NCI-H1092 (cell line): ENCODE results near the gene PCDHGA1.

Experiments used
- DNase-seq: peaks from one replicate; lab custom pipeline; 2025; lab: John Stamatoyannopoulos, UW

PCDHGA1 gene

GRCh38 chr5:141441571-141442170, 111.4 kb downstream of the PCDHGA1 start:
- no peak for DNase-seq

DNA sequence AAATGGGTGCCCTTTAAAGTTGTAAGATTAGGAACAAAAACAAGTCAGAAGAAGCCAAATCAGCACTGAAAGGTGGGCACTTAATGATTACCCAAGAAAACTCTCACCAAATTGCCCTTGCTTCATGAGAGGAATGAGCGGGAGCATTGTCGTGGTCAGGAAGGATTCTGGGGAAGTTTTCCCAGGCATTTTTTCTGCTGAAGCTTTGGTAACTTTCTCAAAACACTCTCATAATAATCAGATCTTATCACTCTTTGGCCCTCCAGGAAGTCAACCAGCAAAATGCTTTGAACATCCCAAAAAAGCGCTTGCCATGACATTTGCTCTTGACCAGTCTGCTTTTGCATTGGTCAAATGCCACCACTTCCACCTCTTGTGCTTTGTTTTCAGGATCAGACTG, 135.0 kb downstream of the PCDHGA1 start:
- no peak for DNase-seq

GRCh38 chr5:141475625-141476131, 145.4 kb downstream of the PCDHGA1 start, which contains the start of gene PCDHGC3:
Gene PCDHGC3, plus strand, starts transcription at chr5:141475966. Its CDS starts 151 bp downstream, at chr5:141476117.
- peak; percentile 48 for DNase-seq

DNA sequence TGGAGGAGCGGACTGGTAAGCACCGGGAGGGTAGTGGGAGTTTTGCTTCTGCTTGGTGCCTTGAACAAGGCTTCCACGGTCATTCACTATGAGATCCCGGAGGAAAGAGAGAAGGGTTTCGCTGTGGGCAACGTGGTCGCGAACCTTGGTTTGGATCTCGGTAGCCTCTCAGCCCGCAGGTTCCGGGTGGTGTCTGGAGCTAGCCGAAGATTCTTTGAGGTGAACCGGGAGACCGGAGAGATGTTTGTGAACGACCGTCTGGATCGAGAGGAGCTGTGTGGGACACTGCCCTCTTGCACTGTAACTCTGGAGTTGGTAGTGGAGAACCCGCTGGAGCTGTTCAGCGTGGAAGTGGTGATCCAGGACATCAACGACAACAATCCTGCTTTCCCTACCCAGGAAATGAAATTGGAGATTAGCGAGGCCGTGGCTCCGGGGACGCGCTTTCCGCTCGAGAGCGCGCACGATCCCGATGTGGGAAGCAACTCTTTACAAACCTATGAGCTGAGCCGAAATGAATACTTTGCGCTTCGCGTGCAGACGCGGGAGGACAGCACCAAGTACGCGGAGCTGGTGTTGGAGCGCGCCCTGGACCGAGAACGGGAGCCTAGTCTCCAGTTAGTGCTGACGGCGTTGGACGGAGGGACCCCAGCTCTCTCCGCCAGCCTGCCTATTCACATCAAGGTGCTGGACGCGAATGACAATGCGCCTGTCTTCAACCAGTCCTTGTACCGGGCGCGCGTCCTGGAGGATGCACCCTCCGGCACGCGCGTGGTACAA, 146.0 kb downstream of the PCDHGA1 start:
- DNase-seq: no peak

DNA sequence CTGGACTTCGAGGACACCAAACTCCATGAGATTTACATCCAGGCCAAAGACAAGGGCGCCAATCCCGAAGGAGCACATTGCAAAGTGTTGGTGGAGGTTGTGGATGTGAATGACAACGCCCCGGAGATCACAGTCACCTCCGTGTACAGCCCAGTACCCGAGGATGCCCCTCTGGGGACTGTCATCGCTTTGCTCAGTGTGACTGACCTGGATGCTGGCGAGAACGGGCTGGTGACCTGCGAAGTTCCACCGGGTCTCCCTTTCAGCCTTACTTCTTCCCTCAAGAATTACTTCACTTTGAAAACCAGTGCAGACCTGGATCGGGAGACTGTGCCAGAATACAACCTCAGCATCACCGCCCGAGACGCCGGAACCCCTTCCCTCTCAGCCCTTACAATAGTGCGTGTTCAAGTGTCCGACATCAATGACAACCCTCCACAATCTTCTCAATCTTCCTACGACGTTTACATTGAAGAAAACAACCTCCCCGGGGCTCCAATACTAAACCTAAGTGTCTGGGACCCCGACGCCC, 146.8 kb downstream of the PCDHGA1 start:
- no peak for DNase-seq

DNA sequence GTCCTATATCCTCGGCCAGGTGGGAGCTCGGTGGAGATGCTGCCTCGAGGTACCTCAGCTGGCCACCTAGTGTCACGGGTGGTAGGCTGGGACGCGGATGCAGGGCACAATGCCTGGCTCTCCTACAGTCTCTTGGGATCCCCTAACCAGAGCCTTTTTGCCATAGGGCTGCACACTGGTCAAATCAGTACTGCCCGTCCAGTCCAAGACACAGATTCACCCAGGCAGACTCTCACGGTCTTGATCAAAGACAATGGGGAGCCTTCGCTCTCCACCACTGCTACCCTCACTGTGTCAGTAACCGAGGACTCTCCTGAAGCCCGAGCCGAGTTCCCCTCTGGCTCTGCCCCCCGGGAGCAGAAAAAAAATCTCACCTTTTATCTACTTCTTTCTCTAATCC, 147.5 kb downstream of the PCDHGA1 start:
- DNase-seq: no peak

GRCh38 chr5:141478321-141478945, 148.1 kb downstream of the PCDHGA1 start:
- no peak for DNase-seq

GRCh38 chr5:141479776-141480175, 149.5 kb downstream of the PCDHGA1 start:
- no peak for DNase-seq

DNA sequence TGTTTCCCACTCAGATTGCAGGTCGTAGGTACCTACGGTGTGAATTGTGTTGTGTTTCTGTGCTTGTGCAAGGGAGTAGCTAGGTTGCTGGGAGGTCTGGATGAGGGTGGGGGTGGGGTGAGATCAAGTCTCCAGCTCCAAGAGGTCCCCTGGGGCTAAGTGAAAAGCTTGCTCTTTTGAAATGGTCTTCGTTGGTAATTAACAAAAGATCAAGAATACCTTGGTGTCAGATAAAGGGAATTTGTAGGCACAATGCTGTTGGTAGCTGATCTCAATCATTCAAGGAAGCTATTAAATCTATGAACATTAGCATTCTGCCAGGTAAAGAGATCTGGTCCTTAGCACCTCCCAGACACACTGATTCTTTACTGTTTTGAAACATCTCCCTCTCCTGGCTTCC, 153.6 kb downstream of the PCDHGA1 start:
- DNase-seq: no peak

DNA sequence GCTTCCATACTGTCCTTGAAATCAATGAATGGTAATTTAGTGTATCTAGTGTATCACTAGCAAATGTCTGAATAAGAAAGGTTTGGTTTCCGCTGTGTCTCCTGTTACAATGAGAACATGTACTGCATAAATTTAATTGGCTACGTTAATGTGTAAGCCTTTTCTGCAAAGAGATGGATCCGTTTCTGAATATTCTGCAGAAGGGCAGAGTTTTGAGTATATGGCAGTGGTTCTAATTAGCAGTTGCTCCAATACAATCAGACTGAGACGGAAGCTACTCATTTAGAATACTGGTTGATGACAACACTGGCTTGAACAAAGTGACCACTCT, 154.0 kb downstream of the PCDHGA1 start:
- no peak for DNase-seq

DNA sequence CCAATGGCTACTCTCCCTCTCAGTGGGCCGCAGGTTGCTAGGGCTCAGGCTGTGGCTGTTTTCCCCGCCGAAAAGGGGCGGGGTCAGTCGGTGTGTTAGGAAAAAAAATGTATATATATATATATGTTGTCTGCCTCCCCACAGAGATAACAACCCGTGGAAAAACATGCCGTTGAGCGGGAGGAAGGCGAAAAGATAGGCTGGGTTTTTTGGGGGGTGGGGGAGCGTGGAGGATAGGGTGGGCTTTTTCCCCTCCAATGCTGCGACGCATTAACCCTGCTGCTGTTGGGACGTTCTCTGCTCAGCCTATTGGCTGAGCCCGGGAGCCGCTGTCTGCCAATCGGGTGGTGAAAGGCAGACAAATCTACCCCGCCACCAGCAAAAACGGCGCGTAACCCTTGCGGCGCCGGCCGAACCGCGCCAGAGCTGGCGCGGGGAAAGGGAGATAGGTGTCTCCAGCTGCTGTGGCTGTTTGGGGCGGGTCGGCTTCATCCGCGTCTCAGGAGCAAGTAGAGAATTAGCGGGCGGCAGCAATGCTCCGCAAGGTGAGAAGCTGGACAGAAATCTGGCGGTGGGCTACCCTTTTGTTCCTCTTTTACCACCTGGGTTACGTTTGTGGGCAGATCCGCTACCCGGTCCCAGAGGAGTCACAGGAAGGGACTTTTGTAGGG, 154.5 kb downstream of the PCDHGA1 start, which contains the start of gene PCDHGC4:
TSS of gene PCDHGC4 (plus strand) at position 390 of the 671 bp plus-strand sequence. CDS start at position 534, 144 bp downstream.
- peak; percentile 57 for DNase-seq

- DNase-seq: peak; percentile 17
These were observed 155.2 kb downstream of the PCDHGA1 start for GRCh38 chr5:141485321-141486055.

DNA sequence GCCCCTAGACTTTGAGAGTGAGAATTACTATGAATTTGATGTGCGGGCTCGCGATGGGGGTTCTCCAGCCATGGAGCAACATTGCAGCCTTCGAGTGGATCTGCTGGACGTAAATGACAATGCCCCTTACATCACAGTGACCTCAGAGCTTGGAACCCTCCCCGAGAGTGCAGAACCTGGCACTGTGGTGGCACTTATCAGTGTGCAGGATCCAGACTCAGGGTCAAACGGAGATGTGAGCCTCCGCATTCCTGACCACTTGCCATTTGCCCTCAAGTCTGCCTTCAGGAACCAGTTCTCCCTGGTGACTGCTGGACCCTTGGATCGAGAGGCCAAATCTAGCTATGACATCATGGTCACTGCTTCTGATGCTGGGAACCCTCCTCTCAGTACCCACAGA, 155.8 kb downstream of the PCDHGA1 start:
- DNase-seq: no peak

DNA sequence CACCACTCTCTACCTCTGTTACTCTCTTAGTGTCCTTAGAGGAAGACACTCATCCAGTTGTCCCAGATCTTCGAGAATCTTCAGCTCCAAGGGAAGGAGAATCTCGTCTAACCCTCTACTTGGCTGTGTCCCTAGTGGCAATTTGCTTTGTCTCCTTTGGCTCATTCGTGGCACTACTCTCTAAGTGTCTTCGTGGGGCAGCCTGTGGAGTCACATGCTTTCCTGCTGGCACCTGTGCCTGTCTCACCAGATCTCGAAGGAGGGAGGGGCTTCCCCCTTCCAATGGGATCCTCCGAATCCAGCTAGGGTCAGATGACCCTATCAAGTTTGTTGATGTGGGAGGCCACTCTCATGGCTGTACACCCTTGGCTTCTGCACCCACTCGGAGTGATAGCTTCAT, 156.8 kb downstream of the PCDHGA1 start:
- no peak for DNase-seq

- DNase-seq: no peak
These were observed 158.6 kb downstream of the PCDHGA1 start, which contains the start of gene PCDHGC5 for GRCh38 chr5:141488591-141489561. Gene PCDHGC5, plus strand, starts transcription at chr5:141489081. Its CDS starts 160 bp downstream, at chr5:141489241.

DNA sequence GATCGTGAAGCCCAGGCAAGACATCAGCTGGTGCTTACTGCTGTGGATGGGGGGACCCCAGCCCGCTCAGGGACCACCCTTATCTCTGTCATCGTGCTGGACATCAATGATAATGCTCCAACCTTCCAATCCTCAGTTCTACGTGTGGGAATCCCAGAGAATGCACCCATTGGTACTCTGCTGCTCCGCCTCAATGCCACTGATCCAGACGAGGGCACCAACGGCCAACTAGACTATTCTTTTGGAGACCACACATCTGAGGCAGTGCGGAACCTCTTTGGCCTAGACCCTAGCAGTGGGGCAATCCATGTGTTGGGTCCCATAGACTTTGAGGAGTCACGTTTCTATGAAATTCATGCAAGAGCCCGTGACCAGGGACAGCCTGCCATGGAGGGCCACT, 159.5 kb downstream of the PCDHGA1 start:
- no peak for DNase-seq

GRCh38 chr5:141490271-141490670, 160.0 kb downstream of the PCDHGA1 start:
- DNase-seq: no peak

DNA sequence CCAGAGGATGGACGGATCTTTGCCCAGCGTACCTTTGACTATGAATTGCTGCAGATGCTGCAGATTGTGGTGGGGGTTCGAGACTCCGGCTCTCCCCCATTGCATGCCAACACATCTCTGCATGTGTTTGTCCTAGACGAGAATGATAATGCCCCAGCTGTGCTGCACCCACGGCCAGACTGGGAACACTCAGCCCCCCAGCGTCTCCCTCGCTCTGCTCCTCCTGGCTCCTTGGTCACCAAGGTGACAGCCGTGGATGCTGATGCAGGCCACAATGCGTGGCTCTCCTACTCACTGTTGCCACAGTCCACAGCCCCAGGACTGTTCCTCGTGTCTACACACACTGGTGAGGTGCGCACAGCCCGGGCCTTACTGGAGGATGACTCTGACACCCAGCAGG, 160.5 kb downstream of the PCDHGA1 start:
- no peak for DNase-seq

GRCh38 chr5:141491323-141492167, 161.2 kb downstream of the PCDHGA1 start:
- no peak for DNase-seq
